Measurements from ENCODE around the gene TBC1D22A.

The TBC1D22A gene

GRCh38 chr22:47062126-47062525 lies 299.7 kb downstream of the TBC1D22A start:
- no peak for DNase-seq (ENCODE audit: insufficient read length, low spot score)
- no peak for FAIRE-seq

GRCh38 chr22:47063071-47063509 lies 300.6 kb downstream of the TBC1D22A start:
- DNase-seq (ENCODE audit: insufficient read length, low spot score) (no peak), FAIRE-seq (no peak)

GRCh38 chr22:47063606-47064005 lies 301.2 kb downstream of the TBC1D22A start:
- no peak for DNase-seq (ENCODE audit: insufficient read length, low spot score)
- no peak for FAIRE-seq

- DNase-seq (ENCODE audit: insufficient read length, low spot score) (no peak), FAIRE-seq (no peak)
Observed at GRCh38 chr22:47064016-47064415, 301.6 kb downstream of the TBC1D22A start.

- no peak for DNase-seq (ENCODE audit: insufficient read length, low spot score)
- no peak for FAIRE-seq
Observed at GRCh38 chr22:47064416-47064815, 302.0 kb downstream of the TBC1D22A start.

- FAIRE-seq (no peak), DNase-seq (ENCODE audit: insufficient read length, low spot score) (no peak)
Observed at GRCh38 chr22:47065756-47066615, 303.5 kb downstream of the TBC1D22A start.

- FAIRE-seq (no peak), DNase-seq (ENCODE audit: insufficient read length, low spot score) (no peak)
Observed at GRCh38 chr22:47066616-47066905, 304.1 kb downstream of the TBC1D22A start.

- FAIRE-seq (no peak), DNase-seq (ENCODE audit: insufficient read length, low spot score) (no peak)
Observed at GRCh38 chr22:47067321-47067890, 305.0 kb downstream of the TBC1D22A start.

- FAIRE-seq, result no peak
- no peak for DNase-seq (ENCODE audit: insufficient read length, low spot score)
Observed at GRCh38 chr22:47067911-47068625, 305.6 kb downstream of the TBC1D22A start.

GRCh38 chr22:47068626-47068996 lies 306.2 kb downstream of the TBC1D22A start:
- DNase-seq (ENCODE audit: insufficient read length, low spot score) (no peak), FAIRE-seq (no peak)

GRCh38 chr22:47069270-47069669 lies 306.8 kb downstream of the TBC1D22A start:
- DNase-seq (ENCODE audit: insufficient read length, low spot score) (no peak), FAIRE-seq (no peak)

GRCh38 chr22:47071078-47071806 lies 308.8 kb downstream of the TBC1D22A start:
- FAIRE-seq, result no peak

GRCh38 chr22:47071807-47072641 lies 309.6 kb downstream of the TBC1D22A start:
- no peak for FAIRE-seq
- no peak for DNase-seq (ENCODE audit: insufficient read length, low spot score)

More at GRCh38 chr22:47071078-47071806, 308.8 kb downstream of the TBC1D22A start:
- no peak for DNase-seq (ENCODE audit: insufficient read length, low spot score)

- DNase-seq (ENCODE audit: insufficient read length, low spot score) (no peak), FAIRE-seq (no peak)
Observed at GRCh38 chr22:47072642-47072967, 310.2 kb downstream of the TBC1D22A start.

- no peak for FAIRE-seq
- no peak for DNase-seq (ENCODE audit: insufficient read length, low spot score)
Observed at GRCh38 chr22:47073075-47073474, 310.6 kb downstream of the TBC1D22A start.

- FAIRE-seq, result no peak
- no peak for DNase-seq (ENCODE audit: insufficient read length, low spot score)
Observed at GRCh38 chr22:47074105-47074504, 311.7 kb downstream of the TBC1D22A start.

GRCh38 chr22:47075568-47075967 lies 313.1 kb downstream of the TBC1D22A start:
- FAIRE-seq (no peak), DNase-seq (ENCODE audit: insufficient read length, low spot score) (no peak)

- FAIRE-seq, result no peak
- DNase-seq (ENCODE audit: insufficient read length, low spot score), result no peak
Observed at GRCh38 chr22:47076758-47077157, 314.3 kb downstream of the TBC1D22A start.

GRCh38 chr22:47080100-47080499 lies 317.6 kb downstream of the TBC1D22A start:
- FAIRE-seq, result no peak

GRCh38 chr22:47082505-47082904 lies 320.1 kb downstream of the TBC1D22A start:
- DNase-seq (ENCODE audit: insufficient read length, low spot score), result no peak
- no peak for FAIRE-seq

More at GRCh38 chr22:47080100-47080499, 317.6 kb downstream of the TBC1D22A start:
- no peak for DNase-seq (ENCODE audit: insufficient read length, low spot score)
